KMS-11 (cell line): ENCODE results near the gene ARHGEF19.
"Not testable (repeated sequence)": the region's sequence is repeated elsewhere in the genome, so short reads cannot be mapped to it uniquely, and the experiment has no call there.

Experiments used
- H2AFZ ChIP-seq: fragments of 200-600 bp; sonication (generic); 2 replicates; pipeline ENCODE4 v1.6.1; 2016; ENCODE audit warnings: antibody characterized with exemption, mixed run types, low read depth
- H3K27ac ChIP-seq: fragments of 200-600 bp; sonication (generic); 2 replicates; pipeline ENCODE4 v1.6.1; 2016; ENCODE audit warnings: mild to moderate bottlenecking, mixed run types
- H3K27me3 ChIP-seq: fragments of 200-600 bp; sonication (generic); 2 replicates; pipeline ENCODE4 v1.6.1; 2017; ENCODE audit warnings: mild to moderate bottlenecking, low read depth, mixed run types, moderate library complexity; ENCODE audit not compliant: insufficient read depth
- H3K36me3 ChIP-seq: fragments of 200-600 bp; sonication (generic); 2 replicates; pipeline ENCODE4 v1.6.1; 2017; ENCODE audit warnings: mild to moderate bottlenecking, mixed run types; ENCODE audit not compliant: insufficient read depth
- H3K4me1 ChIP-seq: fragments of 200-600 bp; sonication (generic); 2 replicates; pipeline ENCODE4 v1.6.1; 2016; ENCODE audit warnings: mild to moderate bottlenecking, low read depth, mixed run types; ENCODE audit not compliant: poor library complexity, severe bottlenecking
- H3K4me2 ChIP-seq: fragments of 200-600 bp; sonication (generic); 2 replicates; pipeline ENCODE4 v1.7.0; 2016; ENCODE audit warnings: mild to moderate bottlenecking, mixed run types
- H3K4me3 ChIP-seq: fragments of 200-600 bp; sonication (generic); IDR thresholded peaks from 2 replicates; pipeline ENCODE4 v1.6.1; 2017; ENCODE audit warnings: low read depth, low read length, mixed read lengths; ENCODE audit not compliant: insufficient read depth
- H3K79me2 ChIP-seq: fragments of 200-600 bp; sonication (generic); 2 replicates; pipeline ENCODE4 v1.6.1; 2016; ENCODE audit warnings: low read depth, mixed run types; ENCODE audit not compliant: insufficient read depth
- H3K9ac ChIP-seq: fragments of 200-600 bp; sonication (generic); 2 replicates; pipeline ENCODE4 v1.6.1; 2016; ENCODE audit warnings: mild to moderate bottlenecking, mixed run types
- H4K20me1 ChIP-seq: fragments of 200-600 bp; sonication (generic); 2 replicates; pipeline ENCODE4 v1.6.1; 2016; ENCODE audit warnings: mild to moderate bottlenecking, mixed run types; ENCODE audit not compliant: insufficient read depth
- TF ChIP-seq, protein P1 (sequence below): fragments of 200-600 bp; sonication (generic); conservative IDR thresholded peaks from 2 replicates; pipeline ENCODE4 v1.6.1; 2017; ENCODE audit warnings: low read depth, mild to moderate bottlenecking, antibody characterized with exemption, low read length, moderate library complexity, mixed read lengths

The ARHGEF19 gene

DNA sequence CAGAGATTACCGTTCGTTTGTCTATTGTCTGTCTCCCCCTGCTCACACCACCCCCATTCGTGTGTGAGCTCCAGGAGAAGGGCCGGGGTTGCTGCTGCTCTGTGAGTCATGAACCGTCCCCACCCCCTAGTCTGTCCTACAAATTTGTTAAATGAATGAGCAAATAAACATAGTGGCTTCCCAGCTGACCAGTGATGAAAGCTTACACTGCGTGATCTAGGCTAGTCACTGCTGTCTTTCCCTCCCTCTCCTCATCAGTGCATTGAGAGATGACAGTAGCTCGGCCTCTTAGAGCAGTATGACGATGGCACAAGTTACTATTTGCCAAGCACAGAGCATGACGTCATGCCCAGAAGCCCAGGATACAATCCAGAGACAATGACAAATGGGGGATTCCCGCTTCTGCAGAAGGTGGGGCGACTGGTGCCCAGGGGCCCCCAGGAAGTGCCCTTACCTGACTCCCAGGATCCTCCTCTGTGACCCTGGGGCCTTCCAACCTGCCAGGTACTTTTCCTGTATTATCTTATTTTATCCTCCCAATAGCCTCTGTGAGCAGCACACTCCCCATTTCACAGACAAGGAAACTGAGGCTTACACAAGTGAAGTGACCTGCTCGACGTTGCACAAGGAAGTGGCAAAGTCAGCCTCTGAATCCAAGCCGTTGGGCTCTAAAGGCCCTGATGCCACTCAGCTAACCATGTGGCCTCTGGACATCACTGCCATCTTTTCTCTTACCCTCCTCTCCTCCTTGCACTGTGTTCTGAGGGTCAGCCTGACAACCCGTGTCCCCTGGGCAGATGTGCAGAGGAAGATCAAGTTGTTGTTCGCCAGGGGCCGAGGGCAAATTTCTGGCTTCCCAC is 48.0 kb downstream of the ARHGEF19 start:
- peaks cover 4% of the 10 kb centered on the region for H3K4me1 ChIP-seq
- H3K4me2 ChIP-seq: no peak overlapping the region
- no peak overlapping the region for H3K9ac ChIP-seq
- TF ChIP-seq, protein P1, sequence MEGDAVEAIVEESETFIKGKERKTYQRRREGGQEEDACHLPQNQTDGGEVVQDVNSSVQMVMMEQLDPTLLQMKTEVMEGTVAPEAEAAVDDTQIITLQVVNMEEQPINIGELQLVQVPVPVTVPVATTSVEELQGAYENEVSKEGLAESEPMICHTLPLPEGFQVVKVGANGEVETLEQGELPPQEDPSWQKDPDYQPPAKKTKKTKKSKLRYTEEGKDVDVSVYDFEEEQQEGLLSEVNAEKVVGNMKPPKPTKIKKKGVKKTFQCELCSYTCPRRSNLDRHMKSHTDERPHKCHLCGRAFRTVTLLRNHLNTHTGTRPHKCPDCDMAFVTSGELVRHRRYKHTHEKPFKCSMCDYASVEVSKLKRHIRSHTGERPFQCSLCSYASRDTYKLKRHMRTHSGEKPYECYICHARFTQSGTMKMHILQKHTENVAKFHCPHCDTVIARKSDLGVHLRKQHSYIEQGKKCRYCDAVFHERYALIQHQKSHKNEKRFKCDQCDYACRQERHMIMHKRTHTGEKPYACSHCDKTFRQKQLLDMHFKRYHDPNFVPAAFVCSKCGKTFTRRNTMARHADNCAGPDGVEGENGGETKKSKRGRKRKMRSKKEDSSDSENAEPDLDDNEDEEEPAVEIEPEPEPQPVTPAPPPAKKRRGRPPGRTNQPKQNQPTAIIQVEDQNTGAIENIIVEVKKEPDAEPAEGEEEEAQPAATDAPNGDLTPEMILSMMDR: no peak
- H3K27me3 ChIP-seq: no peaks in the 10 kb centered on the region
- no peaks in the 10 kb centered on the region for H4K20me1 ChIP-seq
- no peak overlapping the region for H3K4me3 ChIP-seq
- no peaks in the 10 kb centered on the region for H3K36me3 ChIP-seq
- H3K79me2 ChIP-seq: no peaks in the 10 kb centered on the region
- H2AFZ ChIP-seq: no peak overlapping the region
- no peak overlapping the region for H3K27ac ChIP-seq

DNA sequence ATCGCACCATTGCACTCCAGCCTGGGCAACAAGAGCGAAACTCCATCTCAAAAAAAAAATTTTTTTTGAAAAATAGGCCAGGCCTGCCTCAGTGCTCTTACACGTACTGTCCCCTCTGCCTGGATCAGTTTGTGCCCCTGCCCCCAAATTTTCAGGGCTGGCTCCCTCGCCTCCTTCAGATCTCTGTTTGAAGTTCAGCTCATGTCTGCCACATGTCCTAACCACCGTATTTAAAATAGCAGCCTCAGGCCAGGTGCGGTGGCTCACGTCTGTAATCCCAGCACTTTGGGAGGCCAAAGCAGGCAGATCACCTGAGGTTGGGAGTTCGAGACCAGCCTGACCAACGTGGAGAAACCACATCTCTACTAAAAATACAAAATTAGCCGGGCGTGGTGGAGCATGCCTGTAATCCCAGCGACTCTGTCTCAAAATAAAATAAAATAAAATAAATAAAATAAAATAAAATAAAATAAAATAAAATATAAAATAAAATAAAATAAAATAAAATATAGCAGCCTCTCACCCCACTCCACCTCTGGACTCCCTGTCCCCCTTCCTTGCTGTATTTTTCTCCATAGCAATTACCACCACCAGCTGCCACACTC is 48.7 kb downstream of the ARHGEF19 start:
- not testable (repeated sequence) for H3K36me3 ChIP-seq, H3K27ac ChIP-seq, H3K79me2 ChIP-seq, H3K4me2 ChIP-seq, H3K27me3 ChIP-seq, H3K9ac ChIP-seq, H3K4me1 ChIP-seq, H2AFZ ChIP-seq, H4K20me1 ChIP-seq, H3K4me3 ChIP-seq

DNA sequence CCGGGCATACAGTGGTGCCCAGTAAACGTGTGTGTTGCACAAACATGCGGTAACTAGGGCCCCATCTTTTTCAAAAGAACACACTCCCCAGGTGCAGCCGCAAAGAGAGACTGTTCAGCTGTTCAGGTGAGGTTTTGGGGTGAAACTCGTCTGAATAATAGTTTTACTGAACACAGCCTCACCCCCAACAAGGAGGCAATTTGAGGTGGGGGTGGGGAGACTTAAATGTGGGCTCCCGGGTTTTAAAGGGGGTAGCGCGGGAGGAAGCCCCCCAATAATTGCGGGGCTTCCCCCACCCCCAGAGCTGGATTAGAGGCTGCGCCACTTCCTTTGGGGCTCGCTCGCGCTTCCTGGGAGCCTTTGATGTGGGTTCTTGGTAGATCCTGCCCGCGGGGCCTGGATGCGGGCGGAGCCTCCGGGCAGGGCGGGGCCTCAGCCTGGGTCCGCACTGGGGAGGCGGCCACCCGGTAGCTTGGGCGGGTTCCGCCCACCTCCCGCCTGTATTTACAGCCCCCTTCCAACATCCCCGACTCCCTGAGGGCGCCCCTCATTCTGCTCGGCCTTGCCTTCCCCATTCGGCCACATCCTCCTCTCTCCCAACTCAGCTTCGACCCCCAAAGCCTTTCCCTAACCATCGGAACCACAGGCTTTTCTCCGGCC is 50.2 kb downstream of the ARHGEF19 start:
- Histone ChIP-seq H3K9ac (no peak overlapping the region), H3K36me3 (no peaks in the 10 kb centered on the region), H2AFZ (no peak overlapping the region), H4K20me1 (no peaks in the 10 kb centered on the region), H3K4me1 (no peaks in the 10 kb centered on the region), H3K27me3 (no peaks in the 10 kb centered on the region), H3K4me2 (no peak overlapping the region), H3K79me2 (no peaks in the 10 kb centered on the region), H3K27ac (no peak overlapping the region), H3K4me3 (no peak overlapping the region)
- TF ChIP-seq, protein P1: no peak

DNA sequence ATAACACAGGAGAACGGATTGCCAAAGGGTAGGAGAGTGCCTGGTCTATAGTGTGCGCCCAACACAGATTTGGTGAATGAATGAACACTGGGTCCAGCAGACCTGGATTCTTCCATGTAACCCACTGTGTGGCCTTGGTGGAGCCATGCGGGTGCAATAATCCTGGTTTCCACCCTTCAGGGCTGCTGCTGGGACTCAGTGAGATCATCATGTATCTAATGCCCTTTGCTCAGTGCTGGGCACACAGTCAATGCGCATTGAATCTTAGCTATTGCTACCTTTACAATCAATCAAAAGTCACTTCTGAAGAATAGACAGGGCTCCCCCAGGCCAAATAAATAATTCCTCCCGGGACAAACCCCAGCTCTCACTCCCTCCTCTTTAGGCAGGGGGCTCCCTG is 50.7 kb downstream of the ARHGEF19 start:
- TF ChIP-seq, protein P1: no peak
- Histone ChIP-seq H3K79me2 (no peaks in the 10 kb centered on the region), H3K4me1 (no peaks in the 10 kb centered on the region), H3K27ac (no peak overlapping the region), H3K4me2 (no peak overlapping the region), H4K20me1 (no peaks in the 10 kb centered on the region), H3K36me3 (no peaks in the 10 kb centered on the region), H2AFZ (no peak overlapping the region), H3K9ac (no peak overlapping the region), H3K4me3 (no peak overlapping the region), H3K27me3 (no peaks in the 10 kb centered on the region)
